A204.1 (cell line): ENCODE measurements around the gene KEAP1.

Source experiments
- FAIRE-seq: peaks from 2 replicates; lab custom pipeline; 2012; peaks lifted over from hg19 to GRCh38; lab: Jason Lieb, UNC

Gene KEAP1

GRCh38 chr19:10449037-10449436, 54.1 kb downstream of the KEAP1 start:
- no peak for FAIRE-seq

- peak; percentile 77 for FAIRE-seq
Observed at GRCh38 chr19:10442698-10443097, 60.5 kb downstream of the KEAP1 start.

GRCh38 chr19:10439588-10439987, 63.6 kb downstream of the KEAP1 start:
- FAIRE-seq, result no peak
